Vagina (tissue), 2 donors: Measurements from ENCODE around the gene PIK3R6.

Experiments
- CTCF ChIP-seq, 3 experiments: fragments of 450-650 bp in 2 of 3; fragments of 200-600 bp in 1 of 3; sonication (generic) in 1 of 3; IDR thresholded peaks; one replicate each; pipeline ENCODE4 v1.5.1; 2017 to 2019; ENCODE audit warnings: antibody characterized with exemption in 3 of 3, mild to moderate bottlenecking in 2 of 3, moderate library complexity in 2 of 3
- POLR2AphosphoS5 ChIP-seq, 2 donors: sonication (generic); formaldehyde crosslinking; IDR thresholded peaks; one replicate each; pipeline ENCODE4 v1.9.0; 2017; ENCODE audit warnings: antibody characterized with exemption in 2 of 2, mild to moderate bottlenecking in 2 of 2, low read depth in 1 of 2; ENCODE audit not compliant: insufficient read depth in 1 of 2

GRCh38 chr17:8887301-8887700 is 19.8 kb upstream of the PIK3R6 start:
- no peak for TF ChIP-seq POLR2AphosphoS5 (IDR thresholded peaks at IDR 0.05; ENCODE audit: insufficient read depth in 1 of 2, low read depth in 1 of 2)
- no peak for TF ChIP-seq CTCF (IDR thresholded peaks at IDR 0.05)
